ENCODE measurements around the gene SNX13. TPM values are rescaled to one million over a fixed set of nuclear protein-coding genes. Genes with fewer than 3 reads are reported as not detected.

Gene SNX13
- total and polyA plus RNA-seq, 8 donors: 36.1 to 51.4 (median 43.2) TPM

DNA sequence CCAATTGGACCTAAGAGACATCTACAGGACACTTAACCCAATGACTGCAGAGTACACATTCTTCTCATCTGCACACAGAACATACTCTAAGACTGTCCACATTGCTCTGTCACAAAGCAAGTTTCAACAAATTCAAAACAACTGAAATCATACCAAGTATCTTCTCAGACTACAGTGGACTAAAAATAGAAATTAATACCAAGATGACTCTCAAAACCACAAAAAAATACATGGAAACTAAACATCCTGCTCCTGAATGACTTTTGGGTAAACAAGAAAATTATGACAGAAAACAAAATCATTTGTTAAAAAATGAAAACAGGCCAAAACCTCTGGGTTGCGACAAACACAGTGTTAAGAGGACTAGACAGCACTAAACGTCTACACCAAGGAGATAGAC lies 24.5 kb downstream of the SNX13 start:
- Histone ChIP-seq H3K27ac (no peak overlapping the region), H3K9me3 (peaks cover 0 to 16% of the 10 kb centered on the region in 2 donors), H3K4me1 (no peaks in the 10 kb centered on the region), H3K27me3 (no peaks in the 10 kb centered on the region), H3K36me3 (no peaks in the 10 kb centered on the region), H3K4me3 (no peak overlapping the region)
- ATAC-seq: no peak
- TF ChIP-seq, protein P1, sequence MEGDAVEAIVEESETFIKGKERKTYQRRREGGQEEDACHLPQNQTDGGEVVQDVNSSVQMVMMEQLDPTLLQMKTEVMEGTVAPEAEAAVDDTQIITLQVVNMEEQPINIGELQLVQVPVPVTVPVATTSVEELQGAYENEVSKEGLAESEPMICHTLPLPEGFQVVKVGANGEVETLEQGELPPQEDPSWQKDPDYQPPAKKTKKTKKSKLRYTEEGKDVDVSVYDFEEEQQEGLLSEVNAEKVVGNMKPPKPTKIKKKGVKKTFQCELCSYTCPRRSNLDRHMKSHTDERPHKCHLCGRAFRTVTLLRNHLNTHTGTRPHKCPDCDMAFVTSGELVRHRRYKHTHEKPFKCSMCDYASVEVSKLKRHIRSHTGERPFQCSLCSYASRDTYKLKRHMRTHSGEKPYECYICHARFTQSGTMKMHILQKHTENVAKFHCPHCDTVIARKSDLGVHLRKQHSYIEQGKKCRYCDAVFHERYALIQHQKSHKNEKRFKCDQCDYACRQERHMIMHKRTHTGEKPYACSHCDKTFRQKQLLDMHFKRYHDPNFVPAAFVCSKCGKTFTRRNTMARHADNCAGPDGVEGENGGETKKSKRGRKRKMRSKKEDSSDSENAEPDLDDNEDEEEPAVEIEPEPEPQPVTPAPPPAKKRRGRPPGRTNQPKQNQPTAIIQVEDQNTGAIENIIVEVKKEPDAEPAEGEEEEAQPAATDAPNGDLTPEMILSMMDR (IDR thresholded peaks at IDR 0.05): no peak
- intact Hi-C loops (cut with DNase I): no loop called here
- no peak for DNase-seq

DNA sequence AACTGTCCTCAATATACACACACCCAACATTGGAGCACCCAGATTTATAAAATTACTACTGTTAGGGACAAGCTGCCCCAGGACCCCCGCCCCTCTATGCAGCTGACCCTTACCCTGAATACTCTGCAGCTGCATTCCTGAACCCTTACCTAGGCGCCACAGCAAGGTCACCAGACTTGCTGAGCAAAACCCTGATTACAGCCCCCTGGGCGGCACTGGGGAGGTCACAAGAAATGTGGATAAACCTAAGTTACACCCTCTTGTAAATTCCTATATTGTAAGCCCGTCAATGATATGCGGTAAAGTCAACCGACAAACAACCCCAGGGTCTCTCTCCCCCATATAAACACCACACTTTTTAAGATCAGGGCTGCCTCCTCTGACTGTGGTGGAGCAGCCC lies 25.1 kb downstream of the SNX13 start:
- DNase-seq (peak in 1 of 4 donors; percentile 22), ATAC-seq (no peak)
- intact Hi-C loops (cut with DNase I): no loop called here
- Histone ChIP-seq H3K36me3 (no peaks in the 10 kb centered on the region), H3K27ac (no peak overlapping the region), H3K4me3 (no peak overlapping the region), H3K9me3 (peaks cover 0 to 16% of the 10 kb centered on the region in 2 donors), H3K4me1 (no peaks in the 10 kb centered on the region), H3K27me3 (no peaks in the 10 kb centered on the region)
- TF ChIP-seq, protein P1 (IDR thresholded peaks at IDR 0.05): no peak

DNA sequence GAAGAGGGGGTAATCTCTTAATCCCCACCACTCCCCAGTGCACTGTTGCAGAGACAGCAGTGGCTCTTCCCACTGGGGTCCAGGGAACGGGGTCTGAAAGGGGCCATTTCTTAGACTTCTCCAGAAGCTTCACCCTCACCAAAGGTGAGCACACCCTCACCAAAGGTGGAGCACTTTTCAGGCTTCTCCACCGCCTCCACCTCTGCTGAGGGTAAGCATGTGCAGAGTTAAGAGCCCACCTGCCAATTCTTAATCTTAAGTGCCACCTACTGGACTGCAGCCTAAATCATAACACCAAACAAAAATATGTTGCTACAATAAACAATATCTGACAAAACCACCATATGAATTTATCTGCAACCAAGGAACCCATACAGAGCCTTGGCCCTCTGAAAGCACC lies 27.0 kb downstream of the SNX13 start:
- intact Hi-C loops (cut with DNase I): no loop called here
- no peak overlapping the region for H3K27ac ChIP-seq

DNA sequence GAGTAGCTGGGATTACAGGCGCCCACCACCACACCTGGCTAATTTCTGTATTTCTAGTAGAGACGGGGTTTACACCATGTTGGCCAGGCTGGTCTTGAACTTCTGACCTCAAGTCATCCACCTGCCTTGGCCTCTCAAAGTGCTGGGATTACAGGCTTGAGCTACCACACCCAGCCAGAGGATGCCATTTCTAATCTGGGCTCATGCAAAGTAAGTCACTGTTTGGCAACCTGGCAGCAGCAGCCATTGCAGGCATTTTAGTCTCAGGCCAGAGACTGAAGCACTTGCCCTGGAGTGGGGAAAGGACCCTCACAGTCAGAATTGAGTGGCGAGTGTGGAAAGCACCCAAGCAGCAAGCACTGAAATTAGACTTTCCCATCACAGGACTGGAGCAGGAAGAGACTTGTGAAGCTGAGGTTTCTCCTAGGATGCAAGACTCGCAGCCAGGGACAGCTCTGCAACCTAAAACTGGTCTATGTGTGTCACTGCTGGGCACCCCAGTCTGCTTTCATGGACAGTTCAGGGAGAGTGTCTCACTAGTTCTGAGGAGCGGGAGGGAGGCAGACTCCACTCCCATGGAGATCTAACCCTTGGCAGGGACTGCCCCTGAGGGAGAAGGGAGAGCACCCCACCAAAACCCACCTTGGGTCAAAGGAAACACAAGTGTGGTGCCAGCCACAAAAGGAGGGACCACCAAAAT lies 27.6 kb downstream of the SNX13 start:
- Histone ChIP-seq H3K27ac (no peak overlapping the region), H3K4me1 (no peaks in the 10 kb centered on the region), H3K4me3 (no peak overlapping the region), H3K36me3 (no peaks in the 10 kb centered on the region), H3K27me3 (no peaks in the 10 kb centered on the region), H3K9me3 (peaks cover 0 to 14% of the 10 kb centered on the region in 2 donors)
- DNase-seq (peak in 1 of 4 donors; percentile 8), ATAC-seq (no peak)
- TF ChIP-seq, protein P1 (IDR thresholded peaks at IDR 0.05): no peak
- intact Hi-C loops (cut with DNase I): no loop called here

More for the DNA sequence above, 27.0 kb downstream of the SNX13 start:
- TF ChIP-seq, protein P1 (IDR thresholded peaks at IDR 0.05): no peak
- Histone ChIP-seq H3K36me3 (no peaks in the 10 kb centered on the region), H3K9me3 (peaks cover 0 to 16% of the 10 kb centered on the region in 2 donors), H3K27me3 (no peaks in the 10 kb centered on the region), H3K4me1 (no peaks in the 10 kb centered on the region), H3K4me3 (no peak overlapping the region)
- ATAC-seq: no peak
- peak in 1 of 4 donors; percentile 3 for DNase-seq

DNA sequence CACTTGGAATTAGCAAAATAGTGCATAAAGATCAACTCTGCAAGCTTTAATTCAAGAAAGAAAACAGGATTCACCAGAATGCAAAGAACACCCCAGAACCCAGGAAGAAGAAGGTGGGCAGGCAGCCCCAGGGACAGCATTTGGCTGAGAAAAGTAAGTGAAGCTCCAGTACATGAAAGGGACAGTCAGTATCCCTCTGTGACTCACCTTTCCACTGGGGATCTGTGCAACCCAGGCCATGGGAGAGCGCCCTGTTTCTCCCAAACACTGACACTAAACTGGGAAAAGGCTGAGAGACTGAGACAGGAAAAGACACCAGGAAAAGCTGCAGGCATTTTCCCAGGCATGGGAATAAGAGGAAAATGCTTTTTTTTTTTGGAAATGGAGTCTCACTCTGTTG lies 28.2 kb downstream of the SNX13 start:
- Histone ChIP-seq H3K4me1 (no peaks in the 10 kb centered on the region), H3K27me3 (no peaks in the 10 kb centered on the region), H3K9me3 (peaks cover 0 to 7% of the 10 kb centered on the region in 2 donors), H3K27ac (no peak overlapping the region), H3K4me3 (no peak overlapping the region), H3K36me3 (no peaks in the 10 kb centered on the region)
- TF ChIP-seq, protein P1 (IDR thresholded peaks at IDR 0.05): no peak
- ATAC-seq: no peak
- DNase-seq: no peak
- intact Hi-C loops (cut with DNase I): no loop called here

All from left lung (tissue), 10 donors.